A673 (cell line): ENCODE results near the gene MEIKIN. TPM values are rescaled to one million over a fixed set of nuclear protein-coding genes. Genes with fewer than 3 reads are reported as not detected.
"Not testable (repeated sequence)": the region's sequence is repeated elsewhere in the genome, so short reads cannot be mapped to it uniquely, and the experiment has no call there.

ENCODE experiments used
- BruUV-seq: library from RNA; stranded (reverse); fragments of 400-500 nt; replicated peaks from 2 replicates; lab custom pipeline; 2021; lab: Mats Ljungman, UMichigan
- CTCF ChIA-PET: fragments of 300-600 bp; sonication (Branson Sonifier 250); formaldehyde crosslinking; loops from one replicate; lab custom pipeline; 2022; ENCODE audit warnings: antibody characterized with exemption; lab: Charles Lee
- POLR2A ChIA-PET: fragments of 300-600 bp; sonication (Branson Sonifier 250); formaldehyde crosslinking; loops from one replicate; lab custom pipeline; 2022; ENCODE audit warnings: antibody characterized with exemption; ENCODE audit not compliant: low non-redundant PET; lab: Charles Lee
- DNase-seq: peaks from one replicate; pipeline ENCODE4 v3.0.0-alpha.2; 2015; ENCODE audit warnings: low spot score
- H3K27ac ChIP-seq: fragments of 200-600 bp; sonication (generic); 2 replicates; pipeline ENCODE4 v1.5.1; 2016; ENCODE audit warnings: mixed run types, low read depth, mild to moderate bottlenecking, mixed read lengths, antibody characterized with exemption, low read length; ENCODE audit not compliant: poor library complexity, severe bottlenecking
- H3K27me3 ChIP-seq: fragments of 200-600 bp; sonication (generic); replicated peaks from 2 replicates; pipeline ENCODE4 v1.6.1; 2017; ENCODE audit warnings: mixed run types, low read depth, mild to moderate bottlenecking, mixed read lengths, antibody characterized with exemption, low read length; ENCODE audit not compliant: insufficient read depth, poor library complexity
- H3K36me3 ChIP-seq: fragments of 200-600 bp; sonication (generic); 2 replicates; pipeline ENCODE4 v1.6.1; 2016; ENCODE audit warnings: mixed run types, mild to moderate bottlenecking, mixed read lengths, antibody characterized with exemption, low read length; ENCODE audit not compliant: insufficient read depth, poor library complexity, severe bottlenecking
- H3K4me1 ChIP-seq: fragments of 200-600 bp; sonication (generic); 2 replicates; pipeline ENCODE4 v1.6.1; 2017; ENCODE audit warnings: mixed run types, mild to moderate bottlenecking, mixed read lengths, antibody characterized with exemption, low read length; ENCODE audit not compliant: insufficient read depth, poor library complexity, severe bottlenecking
- H3K4me3 ChIP-seq: fragments of 200-600 bp; sonication (generic); 2 replicates; pipeline ENCODE4 v1.5.1; 2016; ENCODE audit warnings: low read depth, mixed run types, mild to moderate bottlenecking, mixed read lengths, low read length; ENCODE audit not compliant: poor library complexity, severe bottlenecking
- H3K9me3 ChIP-seq: fragments of 200-600 bp; sonication (generic); 2 replicates; pipeline ENCODE4 v1.6.1; 2016; ENCODE audit warnings: mixed run types, low read depth, mild to moderate bottlenecking, mixed read lengths, antibody characterized with exemption, low read length; ENCODE audit not compliant: poor library complexity, severe bottlenecking
- CTCF ChIP-seq: fragments of 300-800, 200-600 bp; sonication (generic); conservative IDR thresholded peaks from 2 replicates; pipeline ENCODE4 v1.5.1; 2017; ENCODE audit warnings: low read depth, mild to moderate bottlenecking, antibody characterized with exemption, low read length, moderate library complexity, mixed read lengths
- EZH2 ChIP-seq: fragments of 200-600 bp; sonication (generic); IDR thresholded peaks from 2 replicates; pipeline ENCODE4 v1.6.1; 2017; ENCODE audit warnings: borderline replicate concordance, low read depth, mild to moderate bottlenecking, mixed read lengths, antibody characterized with exemption, low read length; ENCODE audit not compliant: poor library complexity, severe bottlenecking
- intact Hi-C: fragments of 100-400 bp; cut with micrococcal nuclease; formaldehyde crosslinking; loops from one replicate; pipeline ENCODE4 v1.10.0; 2022; ENCODE audit not compliant: unreplicated experiment
- total RNA-seq: library from RNA; stranded (reverse); gene quantifications from 2 replicates; pipeline ENCODE4 v1.2.3, GENCODE V29; 2021

MEIKIN gene
- total RNA-seq, 1 experiment from 2014 or later = not detected

DNA sequence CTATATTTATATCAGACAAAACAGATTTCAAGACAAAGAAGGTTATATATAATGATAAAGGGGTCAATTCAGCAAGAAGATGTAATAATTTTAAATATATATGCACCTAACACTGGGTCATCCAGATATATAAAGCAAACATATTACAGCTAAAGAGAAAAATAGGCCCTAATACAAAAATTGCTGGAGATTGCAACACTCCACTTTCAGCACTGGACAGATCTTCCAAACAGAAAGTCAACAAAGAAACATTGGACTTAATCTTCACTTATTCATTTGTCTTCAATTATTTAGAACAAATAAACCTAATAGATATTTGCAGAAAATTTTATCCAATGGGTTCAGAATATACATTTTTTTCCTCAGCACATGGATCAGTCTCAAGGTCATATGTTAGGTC lies 45.8 kb downstream of the MEIKIN start:
- intact Hi-C loops = no loop called here
- POLR2A ChIA-PET = no interaction called here
- TF ChIP-seq CTCF (no peak), EZH2 (no peak)

DNA sequence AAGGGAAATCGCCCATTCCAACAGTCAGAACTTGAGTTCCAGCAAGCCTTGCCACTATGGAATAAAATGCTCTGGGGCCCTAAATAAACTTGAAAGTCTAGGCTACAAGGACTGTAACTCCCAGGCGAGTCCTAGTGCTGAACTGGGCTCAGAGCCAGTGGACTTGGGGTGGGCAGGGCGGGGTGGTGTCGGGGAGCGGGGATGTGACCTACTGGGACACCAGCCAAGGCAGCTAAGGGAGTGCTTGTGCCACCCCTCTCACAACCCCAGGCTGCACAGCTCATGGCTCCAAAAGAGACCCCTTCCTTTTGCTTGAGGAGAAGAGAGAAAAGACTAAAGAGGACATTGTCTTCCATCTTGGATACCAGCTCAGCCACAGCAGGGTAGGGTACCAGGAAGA lies 61.5 kb downstream of the MEIKIN start:
- POLR2A ChIA-PET = no interaction called here
- no peak for DNase-seq
- no TSS peak for BruUV-seq
- no peaks in the 10 kb centered on the region for H3K4me1 ChIP-seq
- H3K36me3 ChIP-seq = no peaks in the 10 kb centered on the region
- H3K27me3 ChIP-seq = peaks cover 14% of the 10 kb centered on the region
- no peak for TF ChIP-seq EZH2
- no peak overlapping the region for H3K4me3 ChIP-seq
- intact Hi-C loops = no loop called here
- H3K27ac ChIP-seq = no peak overlapping the region
- no peaks in the 10 kb centered on the region for H3K9me3 ChIP-seq
- CTCF ChIA-PET = no interaction called here

More for the DNA sequence above, 45.8 kb downstream of the MEIKIN start:
- no TSS peak for BruUV-seq
- Histone ChIP-seq H3K4me1 (no peaks in the 10 kb centered on the region), H3K27ac (no peak overlapping the region), H3K4me3 (no peak overlapping the region), H3K9me3 (no peaks in the 10 kb centered on the region), H3K27me3 (no peaks in the 10 kb centered on the region), H3K36me3 (no peaks in the 10 kb centered on the region)
- CTCF ChIA-PET = no interaction called here
- DNase-seq = no peak

- TF ChIP-seq CTCF (no peak), EZH2 (no peak)
- POLR2A ChIA-PET = no interaction called here
- no peaks in the 10 kb centered on the region for H3K9me3 ChIP-seq
- no peaks in the 10 kb centered on the region for H3K36me3 ChIP-seq
- H3K4me3 ChIP-seq = no peak overlapping the region
- peaks cover 16% of the 10 kb centered on the region for H3K27me3 ChIP-seq
- no TSS peak for BruUV-seq
- CTCF ChIA-PET = no interaction called here
- DNase-seq = no peak
- no peak overlapping the region for H3K27ac ChIP-seq
- no peaks in the 10 kb centered on the region for H3K4me1 ChIP-seq
- intact Hi-C loops = no loop called here
Measured at GRCh38 chr5:131879705-131880104, 65.8 kb downstream of the MEIKIN start.

GRCh38 chr5:131877873-131878272 lies 67.6 kb downstream of the MEIKIN start:
- Histone ChIP-seq H3K27ac (no peak overlapping the region), H3K4me1 (no peaks in the 10 kb centered on the region), H3K27me3 (peaks cover 14% of the 10 kb centered on the region), H3K36me3 (no peaks in the 10 kb centered on the region), H3K4me3 (no peak overlapping the region), H3K9me3 (no peaks in the 10 kb centered on the region)
- intact Hi-C loops = no loop called here
- no TSS peak for BruUV-seq
- ChIA-PET POLR2A (no interaction called here), CTCF (no interaction called here)
- TF ChIP-seq EZH2 (no peak), CTCF (no peak)
- DNase-seq = no peak

DNA sequence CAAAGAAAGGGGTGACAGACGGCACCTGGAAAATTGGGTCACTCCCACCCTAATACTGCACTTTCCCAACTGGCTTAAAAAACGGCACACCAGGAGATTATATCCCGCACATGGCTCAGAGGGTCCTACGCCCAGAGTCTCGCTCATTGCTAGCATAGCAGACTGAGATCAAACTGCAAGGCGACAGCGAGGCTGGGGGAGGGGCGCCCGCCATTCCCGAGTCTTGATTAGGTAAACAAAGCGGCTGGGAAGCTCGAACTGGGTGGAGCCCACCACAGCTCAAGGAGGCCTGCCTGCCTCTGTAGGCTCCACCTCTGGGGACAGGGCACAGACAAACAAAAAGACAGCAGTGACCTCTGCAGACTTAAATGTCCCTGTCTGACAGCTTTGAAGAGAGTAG lies 74.2 kb downstream of the MEIKIN start:
- H3K4me1 ChIP-seq, BruUV-seq, intact Hi-C loops: not testable (repeated sequence)

More for the DNA sequence above, 74.2 kb downstream of the MEIKIN start:
- H3K4me3 ChIP-seq, H3K27me3 ChIP-seq, H3K9me3 ChIP-seq, CTCF ChIA-PET, DNase-seq, H3K27ac ChIP-seq, H3K36me3 ChIP-seq: not testable (repeated sequence)
- POLR2A ChIA-PET = interaction anchor here (0.7 kb wide), 1 partner anchor 1831 kb away, joined by 3 read pairs; no protein-coding TSS in a partner anchor
